Cardiac muscle cell (in vitro differentiated cells and primary cell): Measurements from ENCODE around the gene ADAMTS12. TPM values are rescaled to one million over a fixed set of nuclear protein-coding genes. Genes with fewer than 3 reads are reported as not detected.

ENCODE experiments used
- DNase-seq, 2 donors: peaks; one replicate each; pipeline versions ENCODE4 v3.0.0 to v3.0.0-alpha.2; 2010 to 2017; ENCODE audit warnings: low read depth in 1 of 2, low spot score in 1 of 2
- H3K27ac ChIP-seq: fragments of 200-600 bp; sonication (generic); 2 replicates; pipeline ENCODE4 v1.5.1; 2016
- H3K27me3 ChIP-seq: fragments of 200-600 bp; sonication (generic); 2 replicates; pipeline ENCODE4 v1.6.0; 2016; ENCODE audit warnings: control low read depth
- H3K36me3 ChIP-seq: fragments of 200-600 bp; sonication (generic); 2 replicates; pipeline ENCODE4 v1.5.1; 2016; ENCODE audit warnings: control low read depth
- H3K4me1 ChIP-seq: fragments of 200-600 bp; sonication (generic); 2 replicates; pipeline ENCODE4 v1.8.1; 2017; ENCODE audit warnings: low read depth, mild to moderate bottlenecking, mixed run types
- H3K4me3 ChIP-seq: fragments of 200-600 bp; sonication (generic); 2 replicates; pipeline ENCODE4 v1.5.1; 2016; ENCODE audit warnings: mild to moderate bottlenecking
- H3K9me3 ChIP-seq: fragments of 200-600 bp; sonication (generic); 2 replicates; pipeline ENCODE4 v1.5.1; 2017; ENCODE audit warnings: low read depth, mild to moderate bottlenecking, control low read depth
- CTCF ChIP-seq: IDR thresholded peaks from 2 replicates; pipeline ENCODE4 v1.5.1; 2012; ENCODE audit warnings: low read depth, mild to moderate bottlenecking, low read length
- polyA plus RNA-seq: library from polyadenylated mRNA; unstranded; fragments of >200 nt; fragmentation: Nextera tagmentation; extraction: Ambion mirVana; gene quantifications from 2 replicates; pipeline ENCODE4 v1.2.1, GENCODE V29; 2016
- total RNA-seq: library from RNA; depleted of rRNA; stranded (reverse); fragments of >200 nt; gene quantifications from 2 replicates; pipeline ENCODE4 v1.2.3, GENCODE V29; 2016

Gene ADAMTS12
- total and polyA plus RNA-seq, 2 experiments from 2014 or later = 29.3 to 48.4 TPM

- no peak overlapping the region for H3K4me3 ChIP-seq
- H3K36me3 ChIP-seq = peaks cover 9% of the 10 kb centered on the region
- no peaks in the 10 kb centered on the region for H3K9me3 ChIP-seq
- no peak for DNase-seq
- H3K27me3 ChIP-seq = no peaks in the 10 kb centered on the region
- no peaks in the 10 kb centered on the region for H3K4me1 ChIP-seq
- H3K27ac ChIP-seq = no peak overlapping the region
- TF ChIP-seq CTCF = no peak
These were observed 312.6 kb downstream of the ADAMTS12 start for GRCh38 chr5:33579152-33579551.

GRCh38 chr5:33576726-33577590 is 314.8 kb downstream of the ADAMTS12 start:
- peaks cover 9% of the 10 kb centered on the region for H3K36me3 ChIP-seq
- no peaks in the 10 kb centered on the region for H3K27me3 ChIP-seq
- TF ChIP-seq CTCF = no peak
- H3K9me3 ChIP-seq = no peaks in the 10 kb centered on the region
- H3K4me1 ChIP-seq = no peaks in the 10 kb centered on the region
- no peak overlapping the region for H3K4me3 ChIP-seq
- no peak for DNase-seq
- H3K27ac ChIP-seq = no peak overlapping the region

- peak in 1 of 2 donors; percentile 47 for DNase-seq
- no peak overlapping the region for H3K27ac ChIP-seq
- TF ChIP-seq CTCF = no peak
- no peak overlapping the region for H3K4me3 ChIP-seq
- no peaks in the 10 kb centered on the region for H3K9me3 ChIP-seq
- no peaks in the 10 kb centered on the region for H3K27me3 ChIP-seq
- H3K36me3 ChIP-seq = no peaks in the 10 kb centered on the region
- H3K4me1 ChIP-seq = no peaks in the 10 kb centered on the region
These were observed 326.5 kb downstream of the ADAMTS12 start for GRCh38 chr5:33565324-33565723.

GRCh38 chr5:33563983-33564908 is 327.5 kb downstream of the ADAMTS12 start:
- peak in 1 of 2 donors; percentile 51 for DNase-seq
- Histone ChIP-seq H3K4me1 (no peaks in the 10 kb centered on the region), H3K4me3 (no peak overlapping the region), H3K27ac (no peak overlapping the region), H3K27me3 (no peaks in the 10 kb centered on the region), H3K36me3 (no peaks in the 10 kb centered on the region), H3K9me3 (no peaks in the 10 kb centered on the region)
- no peak for TF ChIP-seq CTCF

- Histone ChIP-seq H3K4me1 (no peaks in the 10 kb centered on the region), H3K4me3 (no peak overlapping the region), H3K27ac (no peak overlapping the region), H3K36me3 (no peaks in the 10 kb centered on the region), H3K27me3 (no peaks in the 10 kb centered on the region), H3K9me3 (no peaks in the 10 kb centered on the region)
- no peak for TF ChIP-seq CTCF
- DNase-seq = no peak
These were observed 328.3 kb downstream of the ADAMTS12 start for GRCh38 chr5:33563530-33563929.
